Stomach (tissue), 9 donors: ENCODE data around the gene GUCY1A2. TPM values are rescaled to one million over a fixed set of nuclear protein-coding genes. Genes with fewer than 3 reads are reported as not detected.

Source experiments
- DNase-seq, 2 donors: peaks; one replicate each; pipeline versions ENCODE4 v3.0.0 to v3.0.0-alpha.2; 2013 to 2019
- H3K27ac ChIP-seq, 5 donors: fragments of 200-600 bp in 4 of 5; sonication (generic) in 4 of 5; one replicate each; pipeline ENCODE4 v1.5.1; 2013 to 2019; ENCODE audit warnings: mild to moderate bottlenecking in 1 of 5, moderate library complexity in 1 of 5
- H3K27me3 ChIP-seq, 3 donors: fragments of 200-600 bp; sonication (generic); one replicate each; pipeline ENCODE4 v1.5.1; 2017 to 2019; ENCODE audit warnings: mixed run types in 1 of 3
- H3K36me3 ChIP-seq, 4 donors: fragments of 200-600 bp; sonication (generic); 1 replicate in 3 of 4; 2 replicates in 1 of 4; pipeline ENCODE4 v1.5.1; 2016 to 2019
- H3K4me1 ChIP-seq, 4 donors: fragments of 200-600 bp; sonication (generic); one replicate each; pipeline ENCODE4 v1.5.1; 2016 to 2019
- H3K4me3 ChIP-seq, 4 donors: fragments of 200-600 bp; sonication (generic) in 3 of 4; one replicate each; pipeline ENCODE4 v1.5.1; 2016 to 2019; ENCODE audit warnings: mild to moderate bottlenecking in 1 of 4
- H3K9me3 ChIP-seq, 4 donors: fragments of 200-600 bp; sonication (generic); one replicate each; pipeline ENCODE4 v1.5.1; 2016 to 2019
- EP300 ChIP-seq: sonication (generic); formaldehyde crosslinking; IDR thresholded peaks from one replicate; pipeline ENCODE4 v1.6.1; 2017; ENCODE audit warnings: antibody characterized with exemption
- POLR2A ChIP-seq, 4 donors: fragments of 450-650 bp; IDR thresholded peaks; one replicate each; pipeline ENCODE4 v1.6.1; 2016; ENCODE audit warnings: antibody characterized with exemption in 4 of 4, control low read depth in 2 of 4, mild to moderate bottlenecking in 1 of 4, moderate library complexity in 1 of 4
- POLR2AphosphoS5 ChIP-seq, 3 donors: sonication (generic); formaldehyde crosslinking; IDR thresholded peaks; one replicate each; pipeline ENCODE4 v1.6.1; 2016; ENCODE audit warnings: antibody characterized with exemption in 3 of 3
- WGBS, 5 donors: extraction: QIAGEN DNeasy Blood & Tissue Kit in 3 of 5; methylation state at CpG; one replicate each; pipeline versions ENCODE4 v1.1.5 to v1.1.7; 2013 to 2018; 5-methylcytosine and 5-hydroxymethylcytosine counted together
- intact Hi-C: fragments of 100-400 bp; cut with DNase I; formaldehyde crosslinking; loops from one replicate; pipeline ENCODE4 v1.15.1; 2023; ENCODE audit warnings: low total_unique reads
- polyA plus RNA-seq, 3 donors: library from polyadenylated mRNA; stranded (reverse); fragments of 200-250 nt; gene quantifications; one replicate each; pipeline ENCODE4 v1.2.3, GENCODE V29; 2013
- total RNA-seq, 5 donors: library from RNA; depleted of rRNA; stranded (reverse); fragments of >200 nt; gene quantifications; one replicate each; pipeline versions ENCODE4 v1.1.0 to v1.2.3, GENCODE V29; 2014 to 2016
- TF ChIP-seq, protein P1 (sequence below), 7 experiments: fragments of 450-650 bp in 4 of 7; fragments of 200-600 bp in 3 of 7; sonication (generic) in 3 of 7; IDR thresholded peaks; one replicate each; pipeline ENCODE4 v1.5.1; 2016 to 2019; ENCODE audit warnings: antibody characterized with exemption in 7 of 7, control low read depth in 2 of 7, mild to moderate bottlenecking in 1 of 7
- donor health status: healthy with polysubstance abuse.
- donor health status: Bipolar disorder and iron deficiency.
- donor health status: healthy.

The GUCY1A2 gene
- total and polyA plus RNA-seq, 8 donors, result 0.10 to 15.1 (median 4.3) TPM

- TF ChIP-seq, protein P1, sequence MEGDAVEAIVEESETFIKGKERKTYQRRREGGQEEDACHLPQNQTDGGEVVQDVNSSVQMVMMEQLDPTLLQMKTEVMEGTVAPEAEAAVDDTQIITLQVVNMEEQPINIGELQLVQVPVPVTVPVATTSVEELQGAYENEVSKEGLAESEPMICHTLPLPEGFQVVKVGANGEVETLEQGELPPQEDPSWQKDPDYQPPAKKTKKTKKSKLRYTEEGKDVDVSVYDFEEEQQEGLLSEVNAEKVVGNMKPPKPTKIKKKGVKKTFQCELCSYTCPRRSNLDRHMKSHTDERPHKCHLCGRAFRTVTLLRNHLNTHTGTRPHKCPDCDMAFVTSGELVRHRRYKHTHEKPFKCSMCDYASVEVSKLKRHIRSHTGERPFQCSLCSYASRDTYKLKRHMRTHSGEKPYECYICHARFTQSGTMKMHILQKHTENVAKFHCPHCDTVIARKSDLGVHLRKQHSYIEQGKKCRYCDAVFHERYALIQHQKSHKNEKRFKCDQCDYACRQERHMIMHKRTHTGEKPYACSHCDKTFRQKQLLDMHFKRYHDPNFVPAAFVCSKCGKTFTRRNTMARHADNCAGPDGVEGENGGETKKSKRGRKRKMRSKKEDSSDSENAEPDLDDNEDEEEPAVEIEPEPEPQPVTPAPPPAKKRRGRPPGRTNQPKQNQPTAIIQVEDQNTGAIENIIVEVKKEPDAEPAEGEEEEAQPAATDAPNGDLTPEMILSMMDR (IDR thresholded peaks at IDR 0.05), result no peak
- no peak for TF ChIP-seq POLR2A (IDR thresholded peaks at IDR 0.05)
- TF ChIP-seq EP300, result no peak
- TF ChIP-seq POLR2AphosphoS5 (IDR thresholded peaks at IDR 0.05), result no peak
- Histone ChIP-seq H3K27ac (no peak overlapping the region), H3K27me3 (no peaks in the 10 kb centered on the region), H3K4me1 (no peaks in the 10 kb centered on the region), H3K36me3 (no peaks in the 10 kb centered on the region), H3K4me3 (no peak overlapping the region), H3K9me3 (no peaks in the 10 kb centered on the region)
- DNase-seq, result peak in 1 of 2 donors; percentile 29
- intact Hi-C loops, result no loop called here
Observed at GRCh38 chr11:106920899-106921509, 97.3 kb downstream of the GUCY1A2 start.

- peak in 1 of 2 donors; percentile 12 for DNase-seq
- Histone ChIP-seq H3K9me3 (no peaks in the 10 kb centered on the region), H3K36me3 (no peaks in the 10 kb centered on the region), H3K4me3 (no peak overlapping the region), H3K27me3 (no peaks in the 10 kb centered on the region), H3K4me1 (no peaks in the 10 kb centered on the region), H3K27ac (no peak overlapping the region)
- intact Hi-C loops, result no loop called here
- TF ChIP-seq, protein P1 (IDR thresholded peaks at IDR 0.05), result no peak
- no peak for TF ChIP-seq POLR2AphosphoS5 (IDR thresholded peaks at IDR 0.05)
- no peak for TF ChIP-seq EP300
- TF ChIP-seq POLR2A (IDR thresholded peaks at IDR 0.05), result no peak
- WGBS, 5 donors, result 84 to 89% (median 87%) methylated on average over 2 of the region's 2 CpGs
Observed at GRCh38 chr11:106917973-106918372, 100.3 kb downstream of the GUCY1A2 start.

DNA sequence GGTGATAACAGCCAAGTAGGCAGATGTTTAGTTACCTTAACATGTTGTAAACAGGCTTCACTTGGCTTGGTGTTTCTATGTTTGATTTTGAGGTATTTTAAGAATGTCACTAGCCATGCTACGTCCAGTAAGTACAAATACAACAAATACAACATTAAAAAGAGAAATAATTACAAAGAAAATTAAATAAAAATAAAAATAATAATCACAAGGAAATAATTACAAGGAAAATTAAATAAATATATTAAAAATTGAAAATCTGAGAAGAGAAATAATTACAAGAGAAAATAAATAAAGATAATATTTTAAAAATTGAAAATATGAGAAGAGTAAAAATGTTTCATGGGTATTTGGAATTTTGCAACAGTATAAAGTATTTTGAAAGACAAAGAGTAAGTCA, 103.9 kb downstream of the GUCY1A2 start:
- WGBS, 5 donors, result 40 to 59% (median 49%) methylated on average over 1 of the region's 1 CpG

GRCh38 chr11:106913141-106913540, 105.1 kb downstream of the GUCY1A2 start:
- TF ChIP-seq, protein P1 (IDR thresholded peaks at IDR 0.05), result no peak
- no peak for DNase-seq
- intact Hi-C loops, result no loop called here
- H3K27me3 ChIP-seq, result no peaks in the 10 kb centered on the region
- no peaks in the 10 kb centered on the region for H3K9me3 ChIP-seq
- H3K27ac ChIP-seq, result no peak overlapping the region
- no peak overlapping the region for H3K4me3 ChIP-seq
- H3K36me3 ChIP-seq, result no peaks in the 10 kb centered on the region
- H3K4me1 ChIP-seq, result no peaks in the 10 kb centered on the region
- 59 to 80% (median 78%) methylated on average over 2 of the region's 2 CpGs for WGBS, 5 donors

More for the DNA sequence above, 103.9 kb downstream of the GUCY1A2 start:
- intact Hi-C loops, result no loop called here
- DNase-seq, result no peak
- Histone ChIP-seq H3K4me3 (no peak overlapping the region), H3K27me3 (no peaks in the 10 kb centered on the region), H3K27ac (no peak overlapping the region), H3K36me3 (no peaks in the 10 kb centered on the region), H3K4me1 (no peaks in the 10 kb centered on the region), H3K9me3 (no peaks in the 10 kb centered on the region)
- TF ChIP-seq POLR2A (IDR thresholded peaks at IDR 0.05) (no peak), EP300 (no peak), POLR2AphosphoS5 (IDR thresholded peaks at IDR 0.05) (no peak)
- TF ChIP-seq, protein P1 (IDR thresholded peaks at IDR 0.05), result no peak
